ENCODE results near the gene MAN2B1. TPM values are rescaled to one million over a fixed set of nuclear protein-coding genes. Genes with fewer than 3 reads are reported as not detected.
A peak's percentile ranks its signal among the peaks of the same experiment; 100 is the strongest.
"Not testable (repeated sequence)": the region's sequence is repeated elsewhere in the genome, so short reads cannot be mapped to it uniquely, and the experiment has no call there.

MAN2B1 gene
- total RNA-seq, 2 donors from 2014 or later, result 111 to 118 TPM

DNA sequence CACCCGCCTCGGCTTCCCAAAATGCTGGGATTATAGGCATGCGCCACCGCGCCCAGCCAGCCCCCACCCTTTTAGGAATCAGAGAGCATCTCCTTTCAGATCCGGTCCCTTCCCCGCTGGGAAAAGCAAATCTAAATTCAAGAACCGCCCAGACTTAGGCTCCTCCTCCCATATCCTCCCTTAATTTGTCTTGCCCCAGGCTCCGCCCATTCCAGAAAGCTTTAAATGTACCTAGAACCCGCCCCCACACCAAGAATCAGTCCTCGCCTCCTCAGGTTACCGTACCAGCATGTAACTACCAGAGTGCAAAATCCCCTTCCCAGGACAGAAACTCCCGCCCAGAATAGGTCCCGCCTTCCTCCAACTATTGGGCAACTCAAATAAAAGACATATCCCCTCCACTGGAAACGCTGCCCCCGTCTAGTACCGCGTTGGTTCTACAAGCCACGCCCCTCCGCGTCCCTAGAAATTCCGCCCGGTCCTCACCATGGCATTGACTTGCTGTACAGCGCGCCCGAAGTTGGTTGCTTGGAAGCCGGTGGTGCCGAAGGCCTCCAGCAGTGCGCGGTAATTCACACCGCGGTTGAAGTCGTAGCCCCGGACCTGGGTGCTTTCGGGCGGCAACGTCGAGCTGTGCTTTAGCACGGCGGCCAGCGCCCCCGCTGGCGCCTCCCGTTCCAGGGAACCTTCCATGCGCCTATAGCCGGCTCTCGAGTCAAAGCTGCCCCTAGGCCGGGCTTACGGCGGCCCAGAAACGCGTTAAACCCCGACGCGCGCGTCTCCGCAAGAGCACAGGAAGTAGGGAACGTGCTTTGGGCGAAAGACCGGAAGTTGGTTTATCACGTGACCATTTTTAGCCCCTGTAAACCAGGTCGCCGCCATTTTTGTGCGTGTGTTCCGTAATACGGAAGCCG lies 14.8 kb upstream of the MAN2B1 start, which contains the start of gene DHPS:
TSS of gene DHPS (minus strand) at position 807 of the 914 bp plus-strand sequence. CDS start at position 693, 114 bp downstream.
- Histone ChIP-seq H3K4me3 (peak within 1 kb of the TSS; percentile 96), H3K27me3 (replicated peaks; ENCODE audit: insufficient read depth) (no peaks in the 10 kb centered on the region), H3K36me3 (peaks cover 33% of the 10 kb centered on the region), H3K9me3 (no peaks in the 10 kb centered on the region), H3K4me1 (ENCODE audit: control insufficient read depth in 1 of 2, low read depth in 2 of 2) (peaks cover 0 to 12% of the 10 kb centered on the region in 2 donors), H3K27ac (peak within 1 kb of the TSS; percentile 93 to 98)
- DNase-seq (ENCODE audit: low spot score), result peak; percentile 82
- peak; percentile 95 for ATAC-seq (ENCODE audit: insufficient number of reproducible peaks, low FRiP score, low read depth)
- TF ChIP-seq, protein P1, sequence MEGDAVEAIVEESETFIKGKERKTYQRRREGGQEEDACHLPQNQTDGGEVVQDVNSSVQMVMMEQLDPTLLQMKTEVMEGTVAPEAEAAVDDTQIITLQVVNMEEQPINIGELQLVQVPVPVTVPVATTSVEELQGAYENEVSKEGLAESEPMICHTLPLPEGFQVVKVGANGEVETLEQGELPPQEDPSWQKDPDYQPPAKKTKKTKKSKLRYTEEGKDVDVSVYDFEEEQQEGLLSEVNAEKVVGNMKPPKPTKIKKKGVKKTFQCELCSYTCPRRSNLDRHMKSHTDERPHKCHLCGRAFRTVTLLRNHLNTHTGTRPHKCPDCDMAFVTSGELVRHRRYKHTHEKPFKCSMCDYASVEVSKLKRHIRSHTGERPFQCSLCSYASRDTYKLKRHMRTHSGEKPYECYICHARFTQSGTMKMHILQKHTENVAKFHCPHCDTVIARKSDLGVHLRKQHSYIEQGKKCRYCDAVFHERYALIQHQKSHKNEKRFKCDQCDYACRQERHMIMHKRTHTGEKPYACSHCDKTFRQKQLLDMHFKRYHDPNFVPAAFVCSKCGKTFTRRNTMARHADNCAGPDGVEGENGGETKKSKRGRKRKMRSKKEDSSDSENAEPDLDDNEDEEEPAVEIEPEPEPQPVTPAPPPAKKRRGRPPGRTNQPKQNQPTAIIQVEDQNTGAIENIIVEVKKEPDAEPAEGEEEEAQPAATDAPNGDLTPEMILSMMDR (IDR thresholded peaks at IDR 0.05), result no peak

GRCh38 chr19:12680034-12680433 lies 13.5 kb upstream of the MAN2B1 start:
- Histone ChIP-seq H3K27ac (no peak overlapping the region), H3K4me1 (ENCODE audit: control insufficient read depth in 1 of 2, low read depth in 2 of 2) (peaks cover 0 to 12% of the 10 kb centered on the region in 2 donors), H3K9me3 (no peaks in the 10 kb centered on the region), H3K27me3 (replicated peaks; ENCODE audit: insufficient read depth) (no peaks in the 10 kb centered on the region), H3K36me3 (peaks cover 41% of the 10 kb centered on the region), H3K4me3 (no peak overlapping the region)
- DNase-seq (ENCODE audit: low spot score), result no peak
- TF ChIP-seq, protein P1 (IDR thresholded peaks at IDR 0.05), result no peak
- no peak for ATAC-seq (ENCODE audit: insufficient number of reproducible peaks, low FRiP score, low read depth)

DNA sequence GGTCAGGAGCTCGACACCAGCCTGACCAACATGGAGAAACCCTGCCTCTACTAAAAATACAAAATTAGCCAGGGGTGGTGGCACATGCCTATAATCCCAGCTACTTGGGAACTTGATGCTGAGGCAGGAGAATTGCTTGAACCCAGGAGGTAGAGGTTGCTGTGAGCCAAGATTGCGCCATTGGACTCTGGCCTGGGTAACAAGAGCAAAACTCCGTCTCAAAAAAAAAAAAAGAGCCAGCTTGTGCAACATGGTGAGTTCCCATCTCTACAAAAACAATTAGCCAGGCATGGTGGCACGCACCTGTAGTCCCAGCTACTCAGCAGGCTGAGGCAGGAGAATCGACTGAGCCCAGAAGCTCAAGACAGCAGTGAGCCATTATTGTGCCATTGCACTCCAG lies 11.5 kb upstream of the MAN2B1 start:
- Histone ChIP-seq H3K4me1 (ENCODE audit: control insufficient read depth in 1 of 2, low read depth in 2 of 2) (peaks cover 0 to 12% of the 10 kb centered on the region in 2 donors), H3K36me3 (peaks cover 55% of the 10 kb centered on the region)
- not testable (repeated sequence) for ATAC-seq (ENCODE audit: insufficient number of reproducible peaks, low FRiP score, low read depth); DNase-seq (ENCODE audit: low spot score); H3K27ac ChIP-seq; H3K9me3 ChIP-seq; H3K4me3 ChIP-seq; H3K27me3 ChIP-seq (replicated peaks; ENCODE audit: insufficient read depth)

DNA sequence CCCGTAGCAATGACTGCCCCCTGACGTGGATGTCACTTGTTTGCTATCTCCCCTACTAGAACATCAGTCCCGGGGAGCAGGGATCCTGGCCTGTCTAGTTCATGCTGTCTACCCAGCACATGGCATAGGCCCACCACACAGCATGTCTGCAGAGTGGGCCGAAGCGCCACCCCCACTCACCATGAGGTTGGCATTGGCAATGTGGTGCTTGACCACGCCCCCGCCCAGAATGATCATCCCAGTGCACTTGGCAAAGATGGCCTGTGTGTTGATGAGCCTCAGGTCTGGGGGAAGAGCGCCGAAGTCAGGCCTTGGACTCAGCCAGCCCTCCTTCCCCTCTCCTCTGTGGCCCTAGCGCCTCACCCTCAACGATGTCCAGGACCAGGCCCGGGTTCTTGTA lies 10.4 kb upstream of the MAN2B1 start:
- no peak overlapping the region for H3K27ac ChIP-seq
- H3K9me3 ChIP-seq, result no peaks in the 10 kb centered on the region
- no peaks in the 10 kb centered on the region for H3K27me3 ChIP-seq (replicated peaks; ENCODE audit: insufficient read depth)
- ATAC-seq (ENCODE audit: insufficient number of reproducible peaks, low FRiP score, low read depth), result no peak
- peaks cover 0 to 12% of the 10 kb centered on the region in 2 donors for H3K4me1 ChIP-seq (ENCODE audit: control insufficient read depth in 1 of 2, low read depth in 2 of 2)
- no peak overlapping the region for H3K4me3 ChIP-seq
- peaks cover 57% of the 10 kb centered on the region for H3K36me3 ChIP-seq
- TF ChIP-seq, protein P1 (IDR thresholded peaks at IDR 0.05), result no peak
- no peak for DNase-seq (ENCODE audit: low spot score)

DNA sequence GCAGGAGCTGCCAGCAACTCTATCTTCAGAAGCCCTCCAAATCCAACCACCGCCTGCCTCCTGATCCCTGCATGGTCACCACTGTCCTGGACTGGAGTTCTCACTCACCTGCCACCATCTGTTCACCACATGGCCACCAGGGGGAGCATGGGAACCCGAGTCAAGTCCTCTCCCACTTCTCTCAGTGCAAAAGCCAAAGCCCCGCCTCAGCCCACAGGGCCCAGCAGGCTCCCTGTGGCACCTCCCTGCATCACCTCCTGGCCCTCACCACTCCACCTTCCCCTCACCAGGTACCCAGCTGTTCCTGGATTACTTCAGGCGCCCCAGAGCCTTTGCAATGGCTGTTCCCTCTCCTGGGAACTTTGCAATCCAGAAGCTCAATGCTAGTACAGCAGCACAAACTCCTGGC lies 9.8 kb upstream of the MAN2B1 start:
- Histone ChIP-seq H3K9me3 (no peaks in the 10 kb centered on the region), H3K27ac (no peak overlapping the region), H3K4me1 (ENCODE audit: control insufficient read depth in 1 of 2, low read depth in 2 of 2) (peaks cover 0 to 12% of the 10 kb centered on the region in 2 donors), H3K4me3 (no peak overlapping the region), H3K27me3 (replicated peaks; ENCODE audit: insufficient read depth) (no peaks in the 10 kb centered on the region), H3K36me3 (peaks cover 57% of the 10 kb centered on the region)
- DNase-seq (ENCODE audit: low spot score) (no peak), ATAC-seq (ENCODE audit: insufficient number of reproducible peaks, low FRiP score, low read depth) (no peak)
- TF ChIP-seq, protein P1 (IDR thresholded peaks at IDR 0.05), result peak; percentile 92
